GM19238 (cell line): ENCODE measurements around the gene S100A3.

Experiments
- DNase-seq: peaks from one replicate; pipeline ENCODE4 v3.0.0; 2011; ENCODE audit warnings: low spot score; ENCODE audit not compliant: insufficient read length

Gene S100A3

GRCh38 chr1:153549741-153550397 is 811 bp upstream of the S100A3 start:
- no peak for DNase-seq

- DNase-seq: no peak
Observed at GRCh38 chr1:153547560-153548551, 1.2 kb downstream of the S100A3 start.

- no peak for DNase-seq
Observed at GRCh38 chr1:153546796-153547559, 2.1 kb downstream of the S100A3 start.

GRCh38 chr1:153546371-153546770 is 2.7 kb downstream of the S100A3 start:
- DNase-seq: no peak

- DNase-seq: no peak
Observed at GRCh38 chr1:153545067-153546055, 3.7 kb downstream of the S100A3 start, which contains the start of gene S100A4. S100A4 (minus strand) TSS chr1:153545806; CDS start chr1:153544794, 1,012 bp downstream.

GRCh38 chr1:153544453-153545066 is 4.5 kb downstream of the S100A3 start:
- DNase-seq: no peak

GRCh38 chr1:153543736-153544135 is 5.3 kb downstream of the S100A3 start:
- no peak for DNase-seq

GRCh38 chr1:153542956-153543711 is 5.9 kb downstream of the S100A3 start:
- no peak for DNase-seq

- DNase-seq: no peak
Observed at GRCh38 chr1:153541641-153542590, 7.1 kb downstream of the S100A3 start.

- no peak for DNase-seq
Observed at GRCh38 chr1:153540394-153541361, 8.4 kb downstream of the S100A3 start, which contains the start of gene S100A5. S100A5 (minus strand) TSS chr1:153540934; CDS start chr1:153540191, 743 bp downstream.

- DNase-seq: no peak
Observed at GRCh38 chr1:153539395-153540093, 9.5 kb downstream of the S100A3 start.

GRCh38 chr1:153538315-153538821 is 10.7 kb downstream of the S100A3 start:
- no peak for DNase-seq

GRCh38 chr1:153537376-153537730 is 11.7 kb downstream of the S100A3 start:
- no peak for DNase-seq

- no peak for DNase-seq
Observed at GRCh38 chr1:153536671-153537375, 12.2 kb downstream of the S100A3 start.

GRCh38 chr1:153536012-153536670 is 12.9 kb downstream of the S100A3 start:
- no peak for DNase-seq
